Measurements from ENCODE around the gene LRRC41.
A peak's percentile ranks its signal among the peaks of the same experiment; 100 is the strongest.
"Not testable (repeated sequence)": the region's sequence is repeated elsewhere in the genome, so short reads cannot be mapped to it uniquely, and the experiment has no call there.

LRRC41 gene

GRCh38 chr1:46246548-46247435, 56.6 kb downstream of the LRRC41 start:
- H3K36me3 ChIP-seq: no peaks in the 10 kb centered on the region
- no peaks in the 10 kb centered on the region for H3K27me3 ChIP-seq
- DNase-seq: peak in 1 of 2 donors; percentile 77
- H3K27ac ChIP-seq: peak overlapping the region; percentile 45 to 61
- H3K9me3 ChIP-seq: no peaks in the 10 kb centered on the region
- peaks cover 0 to 15% (median 12%) of the 10 kb centered on the region in 4 donors for H3K4me1 ChIP-seq
- TF ChIP-seq CTCF (IDR thresholded peaks at IDR 0.05): no peak
- intact Hi-C loops (cut with DNase I; ENCODE audit: low total_unique reads): loop anchor here (5.0 to 10.0 kb wide), 2 partner anchors 56 to 98 kb away; partner anchors contain the start of genes LRRC41, NSUN4 and UQCRH
- H3K4me3 ChIP-seq: peak overlapping the region; percentile 58 to 74

- not testable (repeated sequence) for H3K36me3 ChIP-seq, H3K4me3 ChIP-seq, H3K27ac ChIP-seq, H3K9me3 ChIP-seq, DNase-seq, H3K27me3 ChIP-seq
- intact Hi-C loops (cut with DNase I; ENCODE audit: low total_unique reads): loop anchor here (5.0 to 10.0 kb wide), 2 partner anchors 56 to 99 kb away; partner anchors contain the start of genes LRRC41, NSUN4 and UQCRH
- H3K4me1 ChIP-seq: peaks cover 0 to 15% (median 12%) of the 10 kb centered on the region in 4 donors
These were observed 57.3 kb downstream of the LRRC41 start for GRCh38 chr1:46246136-46246535.

- Histone ChIP-seq H3K36me3 (no peaks in the 10 kb centered on the region), H3K4me3 (no peak overlapping the region), H3K9me3 (no peaks in the 10 kb centered on the region), H3K27me3 (no peaks in the 10 kb centered on the region), H3K4me1 (peaks cover 0 to 15% (median 12%) of the 10 kb centered on the region in 4 donors), H3K27ac (no peak overlapping the region)
- TF ChIP-seq CTCF (IDR thresholded peaks at IDR 0.05): peak in 1 of 2 experiments; percentile 25
- no peak for DNase-seq
- intact Hi-C loops (cut with DNase I; ENCODE audit: low total_unique reads): loop anchor here (5.0 to 10.0 kb wide), 2 partner anchors 57 to 100 kb away; partner anchors contain the start of genes LRRC41, NSUN4 and UQCRH
These were observed 58.6 kb downstream of the LRRC41 start for GRCh38 chr1:46244656-46245371.

GRCh38 chr1:46243831-46244230, 59.6 kb downstream of the LRRC41 start:
- H3K36me3 ChIP-seq, H3K9me3 ChIP-seq, H3K27me3 ChIP-seq, DNase-seq, H3K4me3 ChIP-seq, H3K27ac ChIP-seq: not testable (repeated sequence)
- H3K4me1 ChIP-seq: peaks cover 0 to 15% (median 12%) of the 10 kb centered on the region in 4 donors
- intact Hi-C loops (cut with DNase I; ENCODE audit: low total_unique reads): loop anchor here (10.0 kb wide), 1 partner anchor 101 kb away; the partner anchor contains the start of gene NSUN4

GRCh38 chr1:46242918-46243317, 60.5 kb downstream of the LRRC41 start:
- H3K27ac ChIP-seq: no peak overlapping the region
- no peaks in the 10 kb centered on the region for H3K27me3 ChIP-seq
- no peaks in the 10 kb centered on the region for H3K36me3 ChIP-seq
- intact Hi-C loops (cut with DNase I; ENCODE audit: low total_unique reads): loop anchor here (10.0 kb wide), 1 partner anchor 102 kb away; the partner anchor contains the start of gene NSUN4
- H3K4me1 ChIP-seq: peaks cover 0 to 10% (median 9%) of the 10 kb centered on the region in 4 donors
- no peaks in the 10 kb centered on the region for H3K9me3 ChIP-seq
- no peak for TF ChIP-seq CTCF (IDR thresholded peaks at IDR 0.05)
- DNase-seq: no peak
- no peak overlapping the region for H3K4me3 ChIP-seq

- not testable (repeated sequence) for H3K4me1 ChIP-seq, H3K4me3 ChIP-seq, H3K27ac ChIP-seq, H3K27me3 ChIP-seq, DNase-seq, H3K36me3 ChIP-seq, H3K9me3 ChIP-seq
- intact Hi-C loops (cut with DNase I; ENCODE audit: low total_unique reads): loop anchor here (10.0 kb wide), 1 partner anchor 103 kb away; the partner anchor contains the start of gene NSUN4
These were observed 61.7 kb downstream of the LRRC41 start for GRCh38 chr1:46241733-46242132.

GRCh38 chr1:46238865-46239264, 64.6 kb downstream of the LRRC41 start:
- intact Hi-C loops (cut with DNase I; ENCODE audit: low total_unique reads); H3K9me3 ChIP-seq; DNase-seq: not testable (repeated sequence)

More at GRCh38 chr1:46238865-46239264, 64.6 kb downstream of the LRRC41 start:
- not testable (repeated sequence) for H3K4me3 ChIP-seq, H3K36me3 ChIP-seq, H3K27ac ChIP-seq, H3K4me1 ChIP-seq, H3K27me3 ChIP-seq

Measured in tibial artery (tissue), 4 donors.